GM23338 (cell line): ENCODE data around the gene RPL28. TPM values are rescaled to one million over a fixed set of nuclear protein-coding genes. Genes with fewer than 3 reads are reported as not detected.

Experiments used
- ATAC-seq: fragments of 200-7000 bp; cut with Tn5 transposase; 3 replicates; pipeline ENCODE4 v1.9.1; 2020
- DNase-seq: peaks from one replicate; pipeline ENCODE4 v3.0.0-alpha.2; 2015; ENCODE audit warnings: low spot score
- H2AFZ ChIP-seq: fragments of 200-600 bp; sonication (generic); 2 replicates; pipeline ENCODE4 v1.8.0; 2016; ENCODE audit warnings: antibody characterized with exemption, mild to moderate bottlenecking, moderate library complexity
- H3F3A ChIP-seq: fragments of 200-600 bp; sonication (generic); replicated peaks from 2 replicates; pipeline ENCODE4 v1.8.0; 2017; ENCODE audit warnings: antibody characterized with exemption, mixed run types, low read depth
- H3K27ac ChIP-seq: fragments of 200-600 bp; sonication (generic); 2 replicates; pipeline ENCODE4 v1.6.1; 2016; ENCODE audit warnings: low read depth
- H3K27me3 ChIP-seq: fragments of 200-600 bp; sonication (generic); 2 replicates; pipeline ENCODE4 v1.8.0; 2016; ENCODE audit warnings: mild to moderate bottlenecking, mixed run types, moderate library complexity; ENCODE audit not compliant: insufficient read depth
- H3K36me3 ChIP-seq: fragments of 200-600 bp; sonication (generic); 2 replicates; pipeline ENCODE4 v1.8.0; 2016; ENCODE audit warnings: mild to moderate bottlenecking; ENCODE audit not compliant: insufficient read depth
- H3K4me1 ChIP-seq: fragments of 200-600 bp; sonication (generic); 2 replicates; pipeline ENCODE4 v1.8.0; 2016; ENCODE audit warnings: mild to moderate bottlenecking, moderate library complexity; ENCODE audit not compliant: insufficient read depth
- H3K4me2 ChIP-seq: fragments of 200-600 bp; sonication (generic); 2 replicates; pipeline ENCODE4 v1.7.1; 2017; ENCODE audit warnings: mixed run types
- H3K4me3 ChIP-seq: fragments of 200-600 bp; sonication (generic); 2 replicates; pipeline ENCODE4 v1.6.1; 2016; ENCODE audit warnings: mixed run types
- H3K79me2 ChIP-seq: fragments of 200-600 bp; sonication (generic); replicated peaks from 2 replicates; pipeline ENCODE4 v1.8.0; 2017; ENCODE audit warnings: mild to moderate bottlenecking; ENCODE audit not compliant: insufficient read depth
- H3K9me2 ChIP-seq: fragments of 200-600 bp; sonication (generic); 2 replicates; pipeline ENCODE4 v1.8.0; 2017; ENCODE audit not compliant: insufficient read depth
- H4K20me1 ChIP-seq: fragments of 200-600 bp; sonication (generic); replicated peaks from 2 replicates; pipeline ENCODE4 v1.8.0; 2017; ENCODE audit warnings: mild to moderate bottlenecking; ENCODE audit not compliant: insufficient read depth
- H3K27ac Mint-ChIP-seq: 2 replicates; pipeline ENCODE4 v1.8.0; 2020; ENCODE audit warnings: inconsistent platforms, mild to moderate bottlenecking, moderate library complexity, mixed read lengths
- H3K27me3 Mint-ChIP-seq: 3 replicates; pipeline ENCODE4 v1.8.0; 2022; ENCODE audit warnings: low read depth, mild to moderate bottlenecking, moderate library complexity, mixed read lengths, inconsistent platforms; ENCODE audit not compliant: insufficient read depth, poor library complexity
- H3K36me3 Mint-ChIP-seq: 3 replicates; pipeline ENCODE4 v1.8.0; 2021; ENCODE audit warnings: low read depth, mild to moderate bottlenecking, inconsistent platforms, moderate library complexity, mixed read lengths
- H3K4me1 Mint-ChIP-seq: 3 replicates; pipeline ENCODE4 v1.8.0; 2020; ENCODE audit warnings: mild to moderate bottlenecking, inconsistent platforms, mixed read lengths
- H3K4me3 Mint-ChIP-seq: 3 replicates; pipeline ENCODE4 v1.8.0; 2021; ENCODE audit warnings: moderate library complexity, mild to moderate bottlenecking, inconsistent platforms, mixed read lengths
- H3K9me3 Mint-ChIP-seq: 3 replicates; pipeline ENCODE4 v1.8.0; 2020; ENCODE audit warnings: moderate library complexity, mild to moderate bottlenecking, inconsistent platforms, mixed read lengths
- CREB1 ChIP-seq: fragments of 250-450 bp; sonication (Bioruptor Pico); IDR thresholded peaks from 2 replicates; pipeline ENCODE4 v1.5.0; 2020; ENCODE audit warnings: low read depth, mild to moderate bottlenecking, moderate library complexity
- EZH2 ChIP-seq: fragments of 200-600 bp; sonication (generic); IDR thresholded peaks from one replicate; pipeline ENCODE4 v1.8.0; 2017; ENCODE audit warnings: antibody characterized with exemption, mild to moderate bottlenecking, low read depth; ENCODE audit not compliant: unreplicated experiment
- EZH2phosphoT487 ChIP-seq: fragments of 200-600 bp; sonication (generic); IDR thresholded peaks from one replicate; pipeline ENCODE4 v1.8.1; 2018; ENCODE audit warnings: antibody characterized with exemption; ENCODE audit not compliant: unreplicated experiment
- NANOG ChIP-seq: IDR thresholded peaks from 2 replicates; pipeline ENCODE4 v1.6.1; 2016; ENCODE audit warnings: antibody characterized with exemption, borderline replicate concordance
- POLR2AphosphoS5 ChIP-seq: IDR thresholded peaks from 2 replicates; pipeline ENCODE4 v1.6.1; 2016; ENCODE audit warnings: antibody characterized with exemption, low read depth
- REST ChIP-seq: IDR thresholded peaks from one replicate; pipeline ENCODE4 v1.6.1; 2018; ENCODE audit warnings: antibody characterized with exemption; ENCODE audit not compliant: unreplicated experiment
- STAT1 ChIP-seq: IDR thresholded peaks from one replicate; pipeline ENCODE4 v1.6.1; 2016; ENCODE audit warnings: antibody characterized with exemption; ENCODE audit not compliant: unreplicated experiment
- ZNF114 ChIP-seq: fragments of 250-450 bp; sonication (Bioruptor Pico); IDR thresholded peaks from 2 replicates; pipeline ENCODE4 v1.5.0; 2020; ENCODE audit warnings: mild to moderate bottlenecking, moderate library complexity
- polyA plus RNA-seq: library from polyadenylated mRNA; unstranded; fragments of >200 nt; fragmentation: Nextera tagmentation; extraction: Ambion mirVana; gene quantifications from 2 replicates; pipeline ENCODE4 v1.2.1, GENCODE V29; 2016
- total RNA-seq: library from RNA; depleted of rRNA; stranded (reverse); fragments of >200 nt; shearing (Covaris generic); gene quantifications from 2 replicates; pipeline ENCODE4 v1.2.3, GENCODE V29; 2014
- TF ChIP-seq, protein P1 (sequence below): fragments of 250-450 bp; sonication (Bioruptor Pico); IDR thresholded peaks from 2 replicates; pipeline ENCODE4 v1.5.0; 2020; ENCODE audit warnings: mild to moderate bottlenecking, moderate library complexity
- TF ChIP-seq, protein P2 (sequence below), 2 experiments: fragments of 200-600 bp in 1 of 2; sonication (generic) in 1 of 2; conservative IDR thresholded peaks; 2 replicates each; pipeline versions ENCODE4 v1.5.1 to v1.6.1; 2016 to 2017; ENCODE audit warnings: antibody characterized with exemption in 2 of 2, low read depth in 2 of 2, mild to moderate bottlenecking in 2 of 2, moderate library complexity in 1 of 2

Gene RPL28
- total and polyA plus RNA-seq, 2 experiments from 2014 or later: 737 to 1,528 TPM

- TF ChIP-seq, protein P1, sequence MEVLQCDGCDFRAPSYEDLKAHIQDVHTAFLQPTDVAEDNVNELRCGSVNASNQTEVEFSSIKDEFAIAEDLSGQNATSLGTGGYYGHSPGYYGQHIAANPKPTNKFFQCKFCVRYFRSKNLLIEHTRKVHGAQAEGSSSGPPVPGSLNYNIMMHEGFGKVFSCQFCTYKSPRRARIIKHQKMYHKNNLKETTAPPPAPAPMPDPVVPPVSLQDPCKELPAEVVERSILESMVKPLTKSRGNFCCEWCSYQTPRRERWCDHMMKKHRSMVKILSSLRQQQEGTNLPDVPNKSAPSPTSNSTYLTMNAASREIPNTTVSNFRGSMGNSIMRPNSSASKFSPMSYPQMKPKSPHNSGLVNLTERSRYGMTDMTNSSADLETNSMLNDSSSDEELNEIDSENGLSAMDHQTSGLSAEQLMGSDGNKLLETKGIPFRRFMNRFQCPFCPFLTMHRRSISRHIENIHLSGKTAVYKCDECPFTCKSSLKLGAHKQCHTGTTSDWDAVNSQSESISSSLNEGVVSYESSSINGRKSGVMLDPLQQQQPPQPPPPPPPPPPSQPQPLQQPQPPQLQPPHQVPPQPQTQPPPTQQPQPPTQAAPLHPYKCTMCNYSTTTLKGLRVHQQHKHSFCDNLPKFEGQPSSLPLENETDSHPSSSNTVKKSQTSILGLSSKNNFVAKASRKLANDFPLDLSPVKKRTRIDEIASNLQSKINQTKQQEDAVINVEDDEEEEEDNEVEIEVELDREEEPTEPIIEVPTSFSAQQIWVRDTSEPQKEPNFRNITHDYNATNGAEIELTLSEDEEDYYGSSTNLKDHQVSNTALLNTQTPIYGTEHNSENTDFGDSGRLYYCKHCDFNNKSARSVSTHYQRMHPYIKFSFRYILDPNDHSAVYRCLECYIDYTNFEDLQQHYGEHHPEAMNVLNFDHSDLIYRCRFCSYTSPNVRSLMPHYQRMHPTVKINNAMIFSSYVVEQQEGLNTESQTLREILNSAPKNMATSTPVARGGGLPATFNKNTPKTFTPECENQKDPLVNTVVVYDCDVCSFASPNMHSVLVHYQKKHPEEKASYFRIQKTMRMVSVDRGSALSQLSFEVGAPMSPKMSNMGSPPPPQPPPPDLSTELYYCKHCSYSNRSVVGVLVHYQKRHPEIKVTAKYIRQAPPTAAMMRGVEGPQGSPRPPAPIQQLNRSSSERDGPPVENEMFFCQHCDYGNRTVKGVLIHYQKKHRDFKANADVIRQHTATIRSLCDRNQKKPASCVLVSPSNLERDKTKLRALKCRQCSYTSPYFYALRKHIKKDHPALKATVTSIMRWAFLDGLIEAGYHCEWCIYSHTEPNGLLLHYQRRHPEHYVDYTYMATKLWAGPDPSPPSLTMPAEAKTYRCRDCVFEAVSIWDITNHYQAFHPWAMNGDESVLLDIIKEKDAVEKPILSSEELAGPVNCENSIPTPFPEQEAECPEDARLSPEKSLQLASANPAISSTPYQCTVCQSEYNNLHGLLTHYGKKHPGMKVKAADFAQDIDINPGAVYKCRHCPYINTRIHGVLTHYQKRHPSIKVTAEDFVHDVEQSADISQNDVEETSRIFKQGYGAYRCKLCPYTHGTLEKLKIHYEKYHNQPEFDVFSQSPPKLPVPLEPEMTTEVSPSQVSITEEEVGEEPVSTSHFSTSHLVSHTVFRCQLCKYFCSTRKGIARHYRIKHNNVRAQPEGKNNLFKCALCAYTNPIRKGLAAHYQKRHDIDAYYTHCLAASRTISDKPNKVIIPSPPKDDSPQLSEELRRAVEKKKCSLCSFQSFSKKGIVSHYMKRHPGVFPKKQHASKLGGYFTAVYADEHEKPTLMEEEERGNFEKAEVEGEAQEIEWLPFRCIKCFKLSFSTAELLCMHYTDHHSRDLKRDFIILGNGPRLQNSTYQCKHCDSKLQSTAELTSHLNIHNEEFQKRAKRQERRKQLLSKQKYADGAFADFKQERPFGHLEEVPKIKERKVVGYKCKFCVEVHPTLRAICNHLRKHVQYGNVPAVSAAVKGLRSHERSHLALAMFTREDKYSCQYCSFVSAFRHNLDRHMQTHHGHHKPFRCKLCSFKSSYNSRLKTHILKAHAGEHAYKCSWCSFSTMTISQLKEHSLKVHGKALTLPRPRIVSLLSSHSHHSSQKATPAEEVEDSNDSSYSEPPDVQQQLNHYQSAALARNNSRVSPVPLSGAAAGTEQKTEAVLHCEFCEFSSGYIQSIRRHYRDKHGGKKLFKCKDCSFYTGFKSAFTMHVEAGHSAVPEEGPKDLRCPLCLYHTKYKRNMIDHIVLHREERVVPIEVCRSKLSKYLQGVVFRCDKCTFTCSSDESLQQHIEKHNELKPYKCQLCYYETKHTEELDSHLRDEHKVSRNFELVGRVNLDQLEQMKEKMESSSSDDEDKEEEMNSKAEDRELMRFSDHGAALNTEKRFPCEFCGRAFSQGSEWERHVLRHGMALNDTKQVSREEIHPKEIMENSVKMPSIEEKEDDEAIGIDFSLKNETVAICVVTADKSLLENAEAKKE (CRISPR knock-in tag): no peak
- 0 out of 2 replicates have a peak, but pooled peaks have one; percentile 20 for TF ChIP-seq CREB1 (CRISPR knock-in tag)
- TF ChIP-seq STAT1: no peak
Observed at GRCh38 chr19:55418185-55418584, 32.5 kb downstream of the RPL28 start (continued).

DNA sequence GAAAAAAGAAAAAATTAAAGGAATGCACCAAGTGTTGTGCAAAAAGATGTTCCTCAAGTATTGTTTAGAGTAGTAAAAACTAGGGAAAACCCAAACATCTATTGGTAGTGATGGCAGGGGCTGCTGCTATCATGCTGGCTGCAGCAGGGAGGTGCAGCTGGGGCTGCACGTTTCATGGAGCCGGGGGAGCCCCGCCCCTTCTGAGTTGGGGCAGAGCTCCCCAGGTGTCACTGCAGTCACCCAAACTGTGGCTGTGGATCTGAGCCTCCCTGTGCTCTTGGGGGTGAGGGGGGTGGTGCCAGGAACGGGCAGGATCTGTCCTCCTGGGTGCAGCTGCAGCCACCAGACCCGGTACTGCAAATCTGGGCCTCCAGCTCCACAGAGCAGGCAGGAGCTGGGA lies 33.4 kb downstream of the RPL28 start:
- H3K4me3 Mint-ChIP-seq: no peak overlapping the region
- H4K20me1 ChIP-seq: no peaks in the 10 kb centered on the region
- no peak overlapping the region for H3K4me3 ChIP-seq
- H3K36me3 Mint-ChIP-seq: no peaks in the 10 kb centered on the region; the same call in 2 of the 3 replicates
- H3F3A ChIP-seq: no peaks in the 10 kb centered on the region
- TF ChIP-seq EZH2phosphoT487 (no peak), CREB1 (CRISPR knock-in tag) (no peak), ZNF114 (CRISPR knock-in tag) (no peak), POLR2AphosphoS5 (no peak), NANOG (no peak), REST (no peak), EZH2 (no peak), STAT1 (no peak)
- TF ChIP-seq, protein P2, sequence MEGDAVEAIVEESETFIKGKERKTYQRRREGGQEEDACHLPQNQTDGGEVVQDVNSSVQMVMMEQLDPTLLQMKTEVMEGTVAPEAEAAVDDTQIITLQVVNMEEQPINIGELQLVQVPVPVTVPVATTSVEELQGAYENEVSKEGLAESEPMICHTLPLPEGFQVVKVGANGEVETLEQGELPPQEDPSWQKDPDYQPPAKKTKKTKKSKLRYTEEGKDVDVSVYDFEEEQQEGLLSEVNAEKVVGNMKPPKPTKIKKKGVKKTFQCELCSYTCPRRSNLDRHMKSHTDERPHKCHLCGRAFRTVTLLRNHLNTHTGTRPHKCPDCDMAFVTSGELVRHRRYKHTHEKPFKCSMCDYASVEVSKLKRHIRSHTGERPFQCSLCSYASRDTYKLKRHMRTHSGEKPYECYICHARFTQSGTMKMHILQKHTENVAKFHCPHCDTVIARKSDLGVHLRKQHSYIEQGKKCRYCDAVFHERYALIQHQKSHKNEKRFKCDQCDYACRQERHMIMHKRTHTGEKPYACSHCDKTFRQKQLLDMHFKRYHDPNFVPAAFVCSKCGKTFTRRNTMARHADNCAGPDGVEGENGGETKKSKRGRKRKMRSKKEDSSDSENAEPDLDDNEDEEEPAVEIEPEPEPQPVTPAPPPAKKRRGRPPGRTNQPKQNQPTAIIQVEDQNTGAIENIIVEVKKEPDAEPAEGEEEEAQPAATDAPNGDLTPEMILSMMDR (conservative IDR thresholded peaks at IDR 0.05; ENCODE audit: low read depth in 2 of 2): no peak
- ATAC-seq (no peak), DNase-seq (no peak)
- no peak overlapping the region for H3K27ac Mint-ChIP-seq
- no peak overlapping the region for H2AFZ ChIP-seq
- H3K4me1 Mint-ChIP-seq: peaks cover 2% of the 10 kb centered on the region; the same call in 2 of the 3 replicates
- peaks cover 19% of the 10 kb centered on the region for H3K27me3 Mint-ChIP-seq
- peaks cover 7% of the 10 kb centered on the region; the same call in 1 of the 2 replicates for H3K27me3 ChIP-seq
- H3K9me3 Mint-ChIP-seq: peaks cover 14% of the 10 kb centered on the region
- H3K36me3 ChIP-seq: no peaks in the 10 kb centered on the region
- no peaks in the 10 kb centered on the region for H3K9me2 ChIP-seq
- no peaks in the 10 kb centered on the region for H3K4me1 ChIP-seq
- H3K27ac ChIP-seq: no peak overlapping the region
- no peaks in the 10 kb centered on the region for H3K79me2 ChIP-seq
- no peak overlapping the region for H3K4me2 ChIP-seq
